Measurements from ENCODE around the gene PLA2G4C.

DNA sequence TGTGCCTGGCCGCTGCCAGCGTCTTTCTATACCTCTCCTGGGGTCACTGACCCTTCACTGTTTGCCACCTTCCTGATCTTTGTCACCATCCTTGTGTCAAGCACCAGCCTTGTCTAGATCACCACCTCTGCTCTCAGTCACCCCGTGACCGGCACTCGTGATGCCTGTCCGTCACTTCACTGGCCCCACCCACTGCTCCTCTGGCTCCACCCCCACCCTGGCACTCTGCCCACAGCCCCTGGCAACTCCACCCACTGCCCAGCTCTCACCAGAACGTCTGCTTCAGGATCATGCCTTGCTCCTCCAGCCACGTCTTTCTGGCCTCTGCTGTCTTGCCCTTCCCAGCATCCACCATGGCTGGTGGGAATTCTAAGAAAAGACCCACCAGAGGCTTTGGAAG, 24.8 kb upstream of the PLA2G4C start:
- TF ChIP-seq, protein P1, sequence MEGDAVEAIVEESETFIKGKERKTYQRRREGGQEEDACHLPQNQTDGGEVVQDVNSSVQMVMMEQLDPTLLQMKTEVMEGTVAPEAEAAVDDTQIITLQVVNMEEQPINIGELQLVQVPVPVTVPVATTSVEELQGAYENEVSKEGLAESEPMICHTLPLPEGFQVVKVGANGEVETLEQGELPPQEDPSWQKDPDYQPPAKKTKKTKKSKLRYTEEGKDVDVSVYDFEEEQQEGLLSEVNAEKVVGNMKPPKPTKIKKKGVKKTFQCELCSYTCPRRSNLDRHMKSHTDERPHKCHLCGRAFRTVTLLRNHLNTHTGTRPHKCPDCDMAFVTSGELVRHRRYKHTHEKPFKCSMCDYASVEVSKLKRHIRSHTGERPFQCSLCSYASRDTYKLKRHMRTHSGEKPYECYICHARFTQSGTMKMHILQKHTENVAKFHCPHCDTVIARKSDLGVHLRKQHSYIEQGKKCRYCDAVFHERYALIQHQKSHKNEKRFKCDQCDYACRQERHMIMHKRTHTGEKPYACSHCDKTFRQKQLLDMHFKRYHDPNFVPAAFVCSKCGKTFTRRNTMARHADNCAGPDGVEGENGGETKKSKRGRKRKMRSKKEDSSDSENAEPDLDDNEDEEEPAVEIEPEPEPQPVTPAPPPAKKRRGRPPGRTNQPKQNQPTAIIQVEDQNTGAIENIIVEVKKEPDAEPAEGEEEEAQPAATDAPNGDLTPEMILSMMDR (conservative IDR thresholded peaks at IDR 0.05; ENCODE audit: low read depth in 2 of 2): no peak
- no peak for TF ChIP-seq JUNB (IDR thresholded peaks at IDR 0.05; ENCODE audit: unreplicated experiment)
- TF ChIP-seq POLR2AphosphoS5 (IDR thresholded peaks at IDR 0.05; ENCODE audit: low read depth): no peak
- no peak for TF ChIP-seq STAT1 (IDR thresholded peaks at IDR 0.05; ENCODE audit: unreplicated experiment)
- TF ChIP-seq EZH2 (IDR thresholded peaks at IDR 0.05; ENCODE audit: low read depth, unreplicated experiment): no peak
- no peak for TF ChIP-seq EZH2phosphoT487 (IDR thresholded peaks at IDR 0.05; ENCODE audit: unreplicated experiment)
- TF ChIP-seq CREB1 (CRISPR knock-in tag; IDR thresholded peaks at IDR 0.05; ENCODE audit: low read depth): no peak
- TF ChIP-seq, protein P2, sequence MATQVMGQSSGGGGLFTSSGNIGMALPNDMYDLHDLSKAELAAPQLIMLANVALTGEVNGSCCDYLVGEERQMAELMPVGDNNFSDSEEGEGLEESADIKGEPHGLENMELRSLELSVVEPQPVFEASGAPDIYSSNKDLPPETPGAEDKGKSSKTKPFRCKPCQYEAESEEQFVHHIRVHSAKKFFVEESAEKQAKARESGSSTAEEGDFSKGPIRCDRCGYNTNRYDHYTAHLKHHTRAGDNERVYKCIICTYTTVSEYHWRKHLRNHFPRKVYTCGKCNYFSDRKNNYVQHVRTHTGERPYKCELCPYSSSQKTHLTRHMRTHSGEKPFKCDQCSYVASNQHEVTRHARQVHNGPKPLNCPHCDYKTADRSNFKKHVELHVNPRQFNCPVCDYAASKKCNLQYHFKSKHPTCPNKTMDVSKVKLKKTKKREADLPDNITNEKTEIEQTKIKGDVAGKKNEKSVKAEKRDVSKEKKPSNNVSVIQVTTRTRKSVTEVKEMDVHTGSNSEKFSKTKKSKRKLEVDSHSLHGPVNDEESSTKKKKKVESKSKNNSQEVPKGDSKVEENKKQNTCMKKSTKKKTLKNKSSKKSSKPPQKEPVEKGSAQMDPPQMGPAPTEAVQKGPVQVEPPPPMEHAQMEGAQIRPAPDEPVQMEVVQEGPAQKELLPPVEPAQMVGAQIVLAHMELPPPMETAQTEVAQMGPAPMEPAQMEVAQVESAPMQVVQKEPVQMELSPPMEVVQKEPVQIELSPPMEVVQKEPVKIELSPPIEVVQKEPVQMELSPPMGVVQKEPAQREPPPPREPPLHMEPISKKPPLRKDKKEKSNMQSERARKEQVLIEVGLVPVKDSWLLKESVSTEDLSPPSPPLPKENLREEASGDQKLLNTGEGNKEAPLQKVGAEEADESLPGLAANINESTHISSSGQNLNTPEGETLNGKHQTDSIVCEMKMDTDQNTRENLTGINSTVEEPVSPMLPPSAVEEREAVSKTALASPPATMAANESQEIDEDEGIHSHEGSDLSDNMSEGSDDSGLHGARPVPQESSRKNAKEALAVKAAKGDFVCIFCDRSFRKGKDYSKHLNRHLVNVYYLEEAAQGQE (IDR thresholded peaks at IDR 0.05; ENCODE audit: unreplicated experiment): no peak

Measured in GM23338 (cell line).